ENCODE data around the gene WDR12.

DNA sequence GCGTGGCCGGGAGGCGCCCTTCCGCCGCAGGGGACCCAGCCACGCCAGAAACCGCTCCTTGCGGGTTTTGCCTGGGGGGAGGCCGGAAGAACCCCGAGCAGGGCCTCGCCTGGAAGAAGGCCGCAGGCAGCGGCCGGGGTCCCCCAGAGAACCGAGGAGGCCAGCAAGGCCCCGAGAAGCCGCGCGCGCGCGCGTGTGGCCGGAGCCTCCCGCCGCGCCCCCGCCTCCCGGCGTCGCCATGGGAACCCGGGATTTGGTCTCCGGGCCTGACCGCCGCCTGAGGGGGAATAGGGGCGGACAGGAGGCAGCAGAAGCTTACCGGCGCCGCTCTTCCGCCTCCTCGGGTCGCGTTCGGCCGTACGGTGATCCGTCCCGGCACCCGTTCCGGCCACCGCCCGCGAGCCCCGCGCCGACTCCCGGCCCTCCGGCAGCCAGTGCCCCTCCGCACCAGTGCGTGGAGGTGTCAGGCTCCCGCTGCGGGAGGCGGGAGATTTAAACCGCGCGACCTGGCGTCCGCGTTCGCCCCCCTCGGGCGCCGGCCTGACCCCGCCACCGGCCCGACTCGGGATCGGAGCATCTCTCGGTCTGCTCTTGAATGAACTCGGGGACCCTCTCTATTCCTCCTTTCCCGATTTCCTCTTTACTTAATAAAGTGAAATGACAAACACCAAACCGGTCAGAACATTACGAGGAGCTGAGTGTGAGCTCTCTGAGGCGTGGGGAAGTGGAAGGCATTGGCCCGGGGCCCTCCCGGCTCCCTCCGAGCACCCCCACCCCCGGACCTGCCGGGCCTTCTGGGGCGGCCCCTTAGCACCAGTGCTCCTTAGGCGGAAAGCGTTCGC lies 40.0 kb downstream of the WDR12 start, which contains the start of gene ICA1L:
- TF ChIP-seq, protein P1, sequence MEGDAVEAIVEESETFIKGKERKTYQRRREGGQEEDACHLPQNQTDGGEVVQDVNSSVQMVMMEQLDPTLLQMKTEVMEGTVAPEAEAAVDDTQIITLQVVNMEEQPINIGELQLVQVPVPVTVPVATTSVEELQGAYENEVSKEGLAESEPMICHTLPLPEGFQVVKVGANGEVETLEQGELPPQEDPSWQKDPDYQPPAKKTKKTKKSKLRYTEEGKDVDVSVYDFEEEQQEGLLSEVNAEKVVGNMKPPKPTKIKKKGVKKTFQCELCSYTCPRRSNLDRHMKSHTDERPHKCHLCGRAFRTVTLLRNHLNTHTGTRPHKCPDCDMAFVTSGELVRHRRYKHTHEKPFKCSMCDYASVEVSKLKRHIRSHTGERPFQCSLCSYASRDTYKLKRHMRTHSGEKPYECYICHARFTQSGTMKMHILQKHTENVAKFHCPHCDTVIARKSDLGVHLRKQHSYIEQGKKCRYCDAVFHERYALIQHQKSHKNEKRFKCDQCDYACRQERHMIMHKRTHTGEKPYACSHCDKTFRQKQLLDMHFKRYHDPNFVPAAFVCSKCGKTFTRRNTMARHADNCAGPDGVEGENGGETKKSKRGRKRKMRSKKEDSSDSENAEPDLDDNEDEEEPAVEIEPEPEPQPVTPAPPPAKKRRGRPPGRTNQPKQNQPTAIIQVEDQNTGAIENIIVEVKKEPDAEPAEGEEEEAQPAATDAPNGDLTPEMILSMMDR (conservative IDR thresholded peaks at IDR 0.05; ENCODE audit: low read depth, low read length) = no peak
- no peak for TF ChIP-seq EZH2 (IDR thresholded peaks at IDR 0.05; ENCODE audit: low read length, unreplicated experiment)
- TF ChIP-seq EZH2phosphoT487 (IDR thresholded peaks at IDR 0.05; ENCODE audit: borderline replicate concordance, low read length) = no peak

All from PC-3 (cell line).